Measurements from ENCODE around the gene HDAC5. TPM values are rescaled to one million over a fixed set of nuclear protein-coding genes. Genes with fewer than 3 reads are reported as not detected.

Gene HDAC5
- total RNA-seq, 2 donors from 2014 or later, result 39.2 to 57.9 TPM

- intact Hi-C loops (cut with DNase I), result no loop called here
- ATAC-seq (peak; percentile 60 to 65), DNase-seq (peak; percentile 56)
Measured at GRCh38 chr17:44097110-44097958, 26.1 kb downstream of the HDAC5 start.

- intact Hi-C loops (cut with DNase I), result no loop called here
- peak; percentile 74 for DNase-seq
- ATAC-seq, result peak; percentile 78 to 84
Measured at GRCh38 chr17:44095647-44096496, 27.6 kb downstream of the HDAC5 start.

- no peak for DNase-seq
- intact Hi-C loops (cut with DNase I), result no loop called here
- peak in 1 of 2 donors; percentile 5 for ATAC-seq
Measured at GRCh38 chr17:44095388-44095646, 28.1 kb downstream of the HDAC5 start.

DNA sequence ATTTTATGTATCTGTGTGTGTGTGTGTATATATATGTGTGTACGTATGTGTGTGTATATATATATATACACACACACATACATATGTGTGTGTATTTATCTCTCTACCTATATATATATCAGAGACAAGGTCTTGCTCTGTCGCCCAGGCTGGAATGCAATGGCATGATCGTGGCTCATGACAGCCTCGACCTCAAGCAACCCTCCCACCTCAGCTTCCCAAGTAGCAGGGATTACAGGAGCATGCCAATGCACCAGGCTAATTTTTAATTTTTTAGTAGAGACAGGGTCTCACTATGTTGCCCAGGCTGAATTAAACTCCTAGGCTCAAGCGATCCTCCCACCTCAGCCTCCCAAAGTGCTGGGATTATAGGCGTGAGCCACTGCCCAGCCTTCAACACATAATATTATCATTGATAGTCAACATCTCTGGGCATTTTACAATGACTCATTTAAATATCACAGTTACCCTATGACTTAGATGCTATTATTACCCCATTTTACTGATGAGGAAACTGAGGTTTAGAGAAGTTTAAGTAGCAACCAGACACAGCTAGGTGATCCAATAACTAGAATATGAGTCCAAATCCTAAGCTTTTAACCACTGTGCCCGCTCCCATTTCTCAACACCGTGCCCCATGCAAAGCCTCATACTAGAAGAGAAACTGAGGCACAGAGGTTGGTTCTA is 28.6 kb downstream of the HDAC5 start:
- ATAC-seq (no peak), DNase-seq (no peak)
- intact Hi-C loops (cut with DNase I), result no loop called here

DNA sequence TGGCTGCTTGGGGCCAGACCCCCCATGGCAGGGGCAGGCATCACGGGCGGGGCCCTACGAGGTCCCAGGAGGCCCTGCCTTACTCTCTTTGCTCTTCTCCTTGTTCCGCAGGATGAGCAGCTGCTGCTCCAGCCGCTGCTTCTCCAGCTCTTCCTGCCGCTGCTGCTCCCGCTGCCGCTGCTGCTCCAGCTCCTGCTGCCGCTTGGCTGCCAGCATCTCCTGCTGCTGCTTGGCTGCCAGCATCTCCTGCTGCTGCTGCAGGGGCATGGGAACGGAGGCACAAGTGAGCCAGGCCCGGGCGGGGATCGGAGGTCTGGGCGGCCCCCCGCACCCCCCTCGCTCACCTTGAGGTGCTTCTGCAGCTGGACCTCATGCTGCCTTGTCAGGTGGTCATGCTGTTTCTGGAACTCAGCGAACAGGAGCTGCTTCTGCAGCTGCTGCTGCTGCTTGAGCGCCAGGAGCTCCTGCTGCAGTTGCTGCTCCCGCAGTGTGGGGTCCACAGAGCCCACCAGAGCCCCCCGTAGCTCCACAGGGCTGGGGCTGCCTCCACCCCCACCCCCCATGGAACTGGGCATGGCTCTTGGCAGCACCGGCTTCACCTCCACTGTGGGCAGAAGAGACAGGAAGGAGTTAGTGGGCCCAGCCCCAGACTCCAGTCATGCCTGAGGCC is 30.1 kb downstream of the HDAC5 start:
- DNase-seq, result no peak
- intact Hi-C loops (cut with DNase I), result no loop called here
- ATAC-seq, result no peak

DNA sequence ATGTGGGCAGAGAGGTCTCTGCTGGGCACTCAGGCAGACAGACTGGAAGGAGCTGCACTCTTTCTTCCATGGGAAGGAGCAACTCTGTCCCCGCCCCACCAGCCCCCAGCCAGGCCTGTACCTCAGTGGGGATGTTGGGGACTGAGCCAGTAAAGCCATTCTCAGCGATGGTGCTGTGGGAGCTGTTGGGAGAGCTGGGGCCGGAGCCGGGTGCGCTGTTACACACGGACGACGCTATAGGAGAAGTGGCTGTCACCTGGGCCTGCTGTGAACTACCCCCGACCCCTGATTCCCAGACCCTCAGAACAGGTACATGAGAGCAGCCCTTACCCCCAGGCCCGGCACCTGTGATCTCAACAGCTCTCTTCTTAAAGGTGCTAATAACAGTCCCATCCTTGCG is 31.4 kb downstream of the HDAC5 start:
- ATAC-seq (no peak), DNase-seq (no peak)
- intact Hi-C loops (cut with DNase I), result no loop called here

- intact Hi-C loops (cut with DNase I), result no loop called here
- ATAC-seq, result no peak
- DNase-seq, result no peak
Measured at GRCh38 chr17:44091200-44091997, 32.0 kb downstream of the HDAC5 start.

- ATAC-seq, result no peak
- intact Hi-C loops (cut with DNase I), result no loop called here
- DNase-seq, result no peak
Measured at GRCh38 chr17:44088254-44088653, 35.2 kb downstream of the HDAC5 start.

GRCh38 chr17:44087319-44087718 is 36.1 kb downstream of the HDAC5 start:
- no peak for ATAC-seq
- intact Hi-C loops (cut with DNase I), result no loop called here
- no peak for DNase-seq

DNA sequence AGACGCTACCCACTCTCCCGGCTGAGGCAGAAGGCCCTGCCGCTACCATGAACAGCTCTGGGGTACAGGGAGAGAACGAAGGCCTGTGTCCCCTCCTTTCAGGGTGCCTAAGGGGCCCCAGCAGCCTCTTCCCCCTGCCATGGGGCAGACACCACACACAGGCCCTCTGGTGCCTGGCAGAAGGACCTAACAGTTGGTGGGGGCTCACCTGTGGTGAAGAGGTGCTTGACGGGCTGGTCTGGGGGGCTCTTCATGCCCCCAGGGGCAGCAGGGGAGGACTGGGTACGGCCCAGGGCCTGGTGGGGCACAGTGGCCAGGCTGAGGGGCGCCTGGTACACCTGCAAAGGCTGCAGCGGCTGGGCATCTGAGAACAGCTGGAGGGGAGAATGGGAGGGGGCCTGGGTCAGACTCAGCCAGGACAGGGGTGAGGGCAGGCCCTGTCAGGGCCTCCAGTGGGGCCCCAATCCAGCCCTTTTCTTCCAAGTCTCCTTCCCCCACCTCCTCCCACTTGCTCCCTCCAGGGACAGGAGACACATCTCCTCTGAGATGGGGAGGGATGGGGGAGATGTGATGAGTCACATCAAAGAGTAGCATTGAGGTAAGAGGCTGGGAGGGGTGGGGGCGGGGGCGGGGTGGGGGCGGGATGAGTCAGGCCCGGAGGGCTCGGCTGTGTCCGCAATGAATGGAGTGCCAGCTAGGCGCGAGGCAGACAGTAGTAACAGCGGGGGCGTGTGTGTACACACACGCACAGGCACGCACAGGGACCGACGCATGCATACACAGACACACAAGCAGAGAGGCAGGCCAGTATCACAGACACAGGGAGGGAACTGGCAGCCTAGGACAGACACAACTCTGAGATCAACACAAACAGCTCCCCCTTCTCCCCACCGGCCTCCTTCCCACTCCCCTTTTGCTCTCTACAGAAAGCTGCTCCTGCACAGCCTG is 36.8 kb downstream of the HDAC5 start:
- DNase-seq (no peak), ATAC-seq (peak in 1 of 2 donors; percentile 82)
- intact Hi-C loops (cut with DNase I), result no loop called here

DNA sequence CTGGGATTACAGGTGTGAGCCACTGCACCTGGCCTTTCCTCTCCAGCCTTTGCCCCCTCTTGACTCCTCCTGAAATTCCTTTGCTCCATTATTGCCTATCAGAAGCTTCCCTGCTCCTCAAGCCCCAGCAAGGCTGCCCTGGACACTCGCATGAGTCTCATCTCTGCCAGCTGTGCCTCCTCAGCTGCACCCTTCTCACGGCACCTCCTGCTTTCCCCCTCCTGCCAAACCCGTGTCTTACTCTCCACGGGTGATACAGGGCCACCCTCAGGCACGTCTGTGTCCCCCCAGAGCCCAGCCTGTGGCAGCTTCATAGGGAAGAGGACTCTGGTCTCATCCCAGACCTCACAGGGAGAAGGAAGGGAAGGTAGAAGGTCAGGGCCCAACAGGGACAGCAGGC is 37.5 kb downstream of the HDAC5 start:
- ATAC-seq, result no peak
- intact Hi-C loops (cut with DNase I), result no loop called here
- no peak for DNase-seq

DNA sequence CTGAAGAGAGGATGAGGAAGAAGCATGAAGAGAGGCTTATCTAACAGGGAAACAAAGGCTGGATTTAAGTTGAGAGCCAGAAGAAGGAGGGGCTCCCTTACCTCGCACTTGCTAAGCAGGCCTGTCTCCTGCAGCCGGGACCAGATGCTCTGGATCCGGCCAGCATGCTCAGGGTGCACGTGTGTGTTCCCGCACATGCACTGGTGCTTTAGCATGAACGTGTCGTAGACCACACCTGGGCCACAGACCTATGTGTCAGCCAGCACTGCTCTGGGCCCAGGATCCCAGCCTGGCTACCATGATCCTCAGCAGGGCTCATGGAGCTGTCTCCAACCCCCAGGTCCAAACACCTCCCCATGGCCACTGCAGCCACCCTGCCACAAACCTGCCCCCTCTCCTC is 38.5 kb downstream of the HDAC5 start:
- ATAC-seq (no peak), DNase-seq (no peak)
- intact Hi-C loops (cut with DNase I), result no loop called here

GRCh38 chr17:44084131-44084538 is 39.3 kb downstream of the HDAC5 start:
- DNase-seq, result no peak
- no peak for ATAC-seq
- intact Hi-C loops (cut with DNase I), result no loop called here

DNA sequence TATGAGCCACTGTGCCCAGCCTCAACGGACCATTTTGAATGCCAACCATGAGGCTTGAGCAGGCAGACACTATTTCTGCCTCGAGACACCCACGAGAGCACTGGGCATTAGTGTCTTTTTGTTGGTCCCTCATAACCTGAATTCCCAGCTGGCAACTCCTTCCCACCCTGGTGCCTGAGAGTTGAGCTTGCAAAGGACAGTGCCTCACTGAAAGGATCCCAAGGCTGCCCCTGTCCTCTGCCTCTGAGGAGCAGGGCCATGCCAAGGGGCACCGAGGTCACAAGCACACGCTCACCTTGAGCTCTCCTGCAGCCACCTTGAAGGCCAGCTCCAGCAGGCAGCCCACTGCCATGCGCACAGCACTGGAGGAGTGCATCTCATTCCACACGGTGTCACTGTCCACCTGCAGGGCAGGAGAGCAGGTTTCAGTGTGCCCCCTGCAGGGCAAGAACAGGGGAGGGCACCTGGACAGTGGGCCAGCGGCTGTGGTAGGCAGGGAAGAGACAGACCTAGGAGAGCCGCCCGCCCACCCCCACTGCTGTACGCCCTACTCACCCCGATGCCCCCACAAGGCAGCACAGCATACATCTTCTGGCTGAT is 40.1 kb downstream of the HDAC5 start:
- DNase-seq, result no peak
- intact Hi-C loops (cut with DNase I), result no loop called here
- ATAC-seq, result no peak

DNA sequence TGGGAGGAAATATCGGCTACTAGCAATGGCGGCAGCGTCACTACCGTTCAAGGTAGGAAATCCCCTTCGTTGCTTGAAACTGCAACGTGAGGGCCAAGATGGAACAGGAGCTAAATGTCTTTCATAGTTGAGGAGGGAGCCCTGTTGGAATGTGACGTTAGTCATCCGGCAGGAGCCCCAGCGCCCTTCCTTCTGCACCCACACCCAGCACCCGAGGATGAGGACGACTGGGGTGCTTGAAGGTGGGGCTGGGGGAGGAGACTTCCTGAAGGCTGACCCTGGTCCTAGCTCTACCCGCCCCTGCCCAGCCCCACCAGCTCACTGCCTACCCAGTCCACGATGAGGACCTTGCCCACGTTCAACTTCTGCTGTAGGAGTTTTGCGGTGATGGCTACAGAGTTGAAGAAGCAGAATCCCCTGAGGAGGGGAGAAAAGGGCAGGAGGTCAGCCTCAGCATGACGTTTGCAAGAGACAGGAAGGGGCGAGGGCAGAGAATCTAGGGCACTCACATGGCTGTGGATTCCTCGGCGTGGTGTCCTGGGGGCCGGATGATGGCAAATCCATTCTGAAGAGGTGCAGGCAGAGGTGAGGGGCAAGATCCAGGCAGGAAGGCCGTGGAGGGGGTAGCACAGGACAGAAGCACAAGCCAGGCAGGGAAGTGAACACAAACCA is 41.0 kb downstream of the HDAC5 start:
- DNase-seq, result no peak
- intact Hi-C loops (cut with DNase I), result no loop called here
- no peak for ATAC-seq

DNA sequence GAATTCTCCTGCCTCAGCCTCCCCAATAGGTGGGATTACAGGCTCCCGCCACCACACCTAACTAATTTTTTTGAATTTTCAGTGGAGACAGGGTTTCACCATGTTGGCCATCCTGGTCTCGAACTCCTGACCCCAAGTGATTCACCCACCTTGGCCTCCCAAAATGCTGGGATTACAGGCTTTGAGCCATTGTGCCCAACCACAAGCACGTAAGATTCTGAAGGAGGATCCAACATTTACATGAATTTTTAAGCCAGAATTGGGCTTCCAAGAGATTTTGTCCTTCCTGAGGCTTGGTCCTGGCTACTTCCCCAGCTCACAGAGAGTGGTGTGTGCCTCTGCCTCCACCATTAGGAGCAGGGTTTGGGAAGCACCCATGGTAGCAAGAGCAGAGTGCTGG is 41.8 kb downstream of the HDAC5 start:
- no peak for DNase-seq
- ATAC-seq, result no peak
- intact Hi-C loops (cut with DNase I), result no loop called here
